Activated T-cell treated with anti-CD3 and anti-CD28 coated beads, Interleukin-2, amount 50 U/mL, for 24 hours (primary cell): Measurements from ENCODE around the gene RGS14.
A peak's percentile ranks its signal among the peaks of the same experiment; 100 is the strongest.

ENCODE experiments used
- DNase-seq: peaks from one replicate; pipeline ENCODE4 v3.0.0-alpha.2; 2020
- H3K27ac Mint-ChIP-seq: 2 replicates; pipeline ENCODE4 v1.8.0; 2020; ENCODE audit warnings: mild to moderate bottlenecking, mixed read lengths
- H3K27me3 Mint-ChIP-seq: 2 replicates; pipeline ENCODE4 v1.8.0; 2020; ENCODE audit warnings: mixed read lengths
- H3K36me3 Mint-ChIP-seq: 2 replicates; pipeline ENCODE4 v1.8.0; 2020; ENCODE audit warnings: low read depth, mixed read lengths
- H3K4me1 Mint-ChIP-seq: 2 replicates; pipeline ENCODE4 v1.8.0; 2020; ENCODE audit warnings: low read depth, mixed read lengths
- H3K4me3 Mint-ChIP-seq: 2 replicates; pipeline ENCODE4 v1.8.0; 2020; ENCODE audit warnings: mild to moderate bottlenecking, moderate library complexity, mixed read lengths
- H3K9me3 Mint-ChIP-seq: 2 replicates; pipeline ENCODE4 v1.8.0; 2020; ENCODE audit warnings: mixed read lengths

The RGS14 gene

GRCh38 chr5:177357459-177358351 is at the start of gene RGS14:
RGS14 (plus strand) TSS chr5:177357924; CDS start chr5:177358025, 101 bp downstream.
- Mint-ChIP-seq H3K27ac (peak within 1 kb of the TSS; percentile 92), H3K4me3 (peak within 1 kb of the TSS; percentile 89), H3K27me3 (no peaks in the 10 kb centered on the region), H3K9me3 (peaks cover 8% of the 10 kb centered on the region), H3K4me1 (peaks cover 72% of the 10 kb centered on the region), H3K36me3 (peaks cover 27% of the 10 kb centered on the region)
- peak; percentile 78 for DNase-seq

- H3K4me3 Mint-ChIP-seq, result no peak overlapping the region
- H3K9me3 Mint-ChIP-seq, result no peaks in the 10 kb centered on the region
- peaks cover 49% of the 10 kb centered on the region for H3K4me1 Mint-ChIP-seq
- peak overlapping the region; percentile 1 for H3K27ac Mint-ChIP-seq
- DNase-seq, result no peak
- H3K27me3 Mint-ChIP-seq, result peaks cover 5% of the 10 kb centered on the region
- H3K36me3 Mint-ChIP-seq, result peaks cover 56% of the 10 kb centered on the region
Observed at GRCh38 chr5:177308740-177309139, 49.0 kb upstream of the RGS14 start.

GRCh38 chr5:177309351-177310191 is 48.2 kb upstream of the RGS14 start:
- H3K36me3 Mint-ChIP-seq, result peaks cover 48% of the 10 kb centered on the region
- H3K27me3 Mint-ChIP-seq, result peaks cover 5% of the 10 kb centered on the region
- peak; percentile 82 for DNase-seq
- peaks cover 48% of the 10 kb centered on the region for H3K4me1 Mint-ChIP-seq
- H3K27ac Mint-ChIP-seq, result peak overlapping the region; percentile 44
- no peaks in the 10 kb centered on the region for H3K9me3 Mint-ChIP-seq
- H3K4me3 Mint-ChIP-seq, result peak overlapping the region; percentile 64

- no peaks in the 10 kb centered on the region for H3K9me3 Mint-ChIP-seq
- no peak overlapping the region for H3K27ac Mint-ChIP-seq
- peak overlapping the region; percentile 82 for H3K4me3 Mint-ChIP-seq
- peaks cover 40% of the 10 kb centered on the region for H3K36me3 Mint-ChIP-seq
- DNase-seq, result no peak
- peaks cover 5% of the 10 kb centered on the region for H3K27me3 Mint-ChIP-seq
- peaks cover 40% of the 10 kb centered on the region for H3K4me1 Mint-ChIP-seq
Observed at GRCh38 chr5:177310332-177310731, 47.4 kb upstream of the RGS14 start.

- DNase-seq, result no peak
- H3K27me3 Mint-ChIP-seq, result peaks cover 5% of the 10 kb centered on the region
- H3K4me3 Mint-ChIP-seq, result peak overlapping the region; percentile 82
- peaks cover 35% of the 10 kb centered on the region for H3K4me1 Mint-ChIP-seq
- peaks cover 35% of the 10 kb centered on the region for H3K36me3 Mint-ChIP-seq
- H3K9me3 Mint-ChIP-seq, result no peaks in the 10 kb centered on the region
- peak overlapping the region; percentile 79 for H3K27ac Mint-ChIP-seq
Observed at GRCh38 chr5:177310757-177311391, 46.9 kb upstream of the RGS14 start.

GRCh38 chr5:177311392-177311722 is 46.4 kb upstream of the RGS14 start:
- Mint-ChIP-seq H3K36me3 (peaks cover 30% of the 10 kb centered on the region), H3K27me3 (peaks cover 5% of the 10 kb centered on the region), H3K4me3 (peak overlapping the region; percentile 82), H3K27ac (peak overlapping the region; percentile 76), H3K4me1 (peaks cover 30% of the 10 kb centered on the region), H3K9me3 (no peaks in the 10 kb centered on the region)
- no peak for DNase-seq

GRCh38 chr5:177311723-177312648 is 45.7 kb upstream of the RGS14 start, which contains the start of gene MXD3:
MXD3 (minus strand) TSS chr5:177311898; CDS start chr5:177311830, 68 bp downstream.
- no peaks in the 10 kb centered on the region for H3K9me3 Mint-ChIP-seq
- peak within 1 kb of the TSS; percentile 93 for H3K27ac Mint-ChIP-seq
- peaks cover 24% of the 10 kb centered on the region for H3K36me3 Mint-ChIP-seq
- peaks cover 5% of the 10 kb centered on the region for H3K27me3 Mint-ChIP-seq
- peak; percentile 96 for DNase-seq
- peaks cover 27% of the 10 kb centered on the region for H3K4me1 Mint-ChIP-seq
- peak within 1 kb of the TSS; percentile 82 for H3K4me3 Mint-ChIP-seq

GRCh38 chr5:177312649-177313181 is 45.0 kb upstream of the RGS14 start:
- DNase-seq, result no peak
- Mint-ChIP-seq H3K36me3 (peaks cover 23% of the 10 kb centered on the region), H3K27ac (peak overlapping the region; percentile 93), H3K4me1 (peaks cover 25% of the 10 kb centered on the region), H3K27me3 (peaks cover 5% of the 10 kb centered on the region), H3K4me3 (peak overlapping the region; percentile 82), H3K9me3 (no peaks in the 10 kb centered on the region)

GRCh38 chr5:177313561-177314259 is 44.0 kb upstream of the RGS14 start:
- Mint-ChIP-seq H3K27ac (no peak overlapping the region), H3K36me3 (peaks cover 19% of the 10 kb centered on the region), H3K27me3 (peaks cover 5% of the 10 kb centered on the region), H3K4me3 (peak overlapping the region; percentile 82), H3K9me3 (no peaks in the 10 kb centered on the region), H3K4me1 (peaks cover 29% of the 10 kb centered on the region)
- DNase-seq, result no peak

GRCh38 chr5:177314376-177315342 is 43.1 kb upstream of the RGS14 start:
- Mint-ChIP-seq H3K27ac (no peak overlapping the region), H3K4me1 (peaks cover 30% of the 10 kb centered on the region), H3K27me3 (peaks cover 5% of the 10 kb centered on the region), H3K9me3 (no peaks in the 10 kb centered on the region), H3K4me3 (no peak overlapping the region), H3K36me3 (peaks cover 11% of the 10 kb centered on the region)
- DNase-seq, result no peak

- no peak overlapping the region for H3K4me3 Mint-ChIP-seq
- H3K36me3 Mint-ChIP-seq, result peaks cover 10% of the 10 kb centered on the region
- H3K9me3 Mint-ChIP-seq, result no peaks in the 10 kb centered on the region
- no peak overlapping the region for H3K27ac Mint-ChIP-seq
- DNase-seq, result no peak
- H3K4me1 Mint-ChIP-seq, result peaks cover 34% of the 10 kb centered on the region
- peaks cover 3% of the 10 kb centered on the region for H3K27me3 Mint-ChIP-seq
Observed at GRCh38 chr5:177315411-177315810, 42.3 kb upstream of the RGS14 start.

- Mint-ChIP-seq H3K27ac (no peak overlapping the region), H3K4me3 (no peak overlapping the region), H3K36me3 (peaks cover 7% of the 10 kb centered on the region), H3K27me3 (peaks cover under 1% of the 10 kb centered on the region), H3K4me1 (peaks cover 30% of the 10 kb centered on the region), H3K9me3 (no peaks in the 10 kb centered on the region)
- no peak for DNase-seq
Observed at GRCh38 chr5:177316005-177316404, 41.7 kb upstream of the RGS14 start.
